Keratinocyte (primary cell): ENCODE measurements around the gene CFAP299.

Source experiments
- CTCF ChIP-seq, 3 experiments: IDR thresholded peaks in 1 of 3; conservative IDR thresholded peaks in 1 of 3; optimal IDR thresholded peaks in 1 of 3; 2 replicates in 2 of 3; 3 replicates in 1 of 3; pipeline versions ENCODE3 to v1.5.1; 2011; ENCODE audit warnings: low read length in 3 of 3, mild to moderate bottlenecking in 3 of 3, moderate library complexity in 2 of 3, control low read depth in 1 of 3, inconsistent platforms in 1 of 3; ENCODE audit not compliant: insufficient read depth in 2 of 3; ENCODE audit errors: extremely low read depth in 1 of 3
- EZH2 ChIP-seq: IDR thresholded peaks from one replicate; pipeline ENCODE4 v1.6.1; 2012; ENCODE audit warnings: inconsistent platforms, mild to moderate bottlenecking, low read length, moderate library complexity

GRCh38 chr4:80705311-80705710, 369.8 kb downstream of the CFAP299 start:
- TF ChIP-seq CTCF (optimal IDR thresholded peaks at IDR 0.05 in 1 of 3, IDR thresholded peaks at IDR 0.05 in 1 of 3, conservative IDR thresholded peaks at IDR 0.05 in 1 of 3; ENCODE audit: extremely low read depth in 1 of 3, insufficient read depth in 2 of 3, low read length in 3 of 3) (no peak), EZH2 (no peak)
